ENCODE measurements around the gene KCMF1.

KCMF1 gene

DNA sequence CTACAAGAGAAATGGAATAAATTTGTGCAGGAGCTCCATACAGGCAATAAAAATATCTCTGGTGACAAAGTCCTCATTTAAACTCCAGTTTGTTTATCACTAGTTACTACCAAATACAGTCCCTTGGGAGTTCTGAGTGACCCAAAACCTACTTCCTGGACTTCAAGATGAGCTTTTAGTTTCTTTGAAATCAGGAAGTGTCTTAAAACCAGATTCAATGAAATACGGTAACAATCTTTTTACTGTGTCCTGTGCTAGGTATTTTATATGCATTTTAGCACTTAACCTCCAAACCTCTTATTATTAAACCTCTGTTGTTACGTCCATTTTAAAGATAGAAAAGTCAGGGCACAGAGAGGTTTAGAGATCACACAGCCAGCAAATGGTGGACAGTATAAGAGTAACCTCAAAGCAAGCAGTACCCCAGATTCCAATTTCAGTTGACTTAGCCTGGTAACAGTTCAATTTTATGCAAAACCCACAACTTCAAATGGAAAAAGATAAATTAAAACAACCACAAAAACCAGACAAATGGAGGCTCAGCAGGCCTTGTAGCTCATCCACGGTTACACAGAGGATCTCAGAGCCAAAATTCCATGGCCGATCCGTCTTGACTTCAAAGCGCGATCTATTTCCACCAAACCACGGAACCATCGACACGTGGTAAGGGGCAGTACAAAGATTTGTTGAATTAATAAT lies 1.3 kb upstream of the KCMF1 start:
- no peak for DNase-seq (ENCODE audit: low read depth)
- TF ChIP-seq, protein P1, sequence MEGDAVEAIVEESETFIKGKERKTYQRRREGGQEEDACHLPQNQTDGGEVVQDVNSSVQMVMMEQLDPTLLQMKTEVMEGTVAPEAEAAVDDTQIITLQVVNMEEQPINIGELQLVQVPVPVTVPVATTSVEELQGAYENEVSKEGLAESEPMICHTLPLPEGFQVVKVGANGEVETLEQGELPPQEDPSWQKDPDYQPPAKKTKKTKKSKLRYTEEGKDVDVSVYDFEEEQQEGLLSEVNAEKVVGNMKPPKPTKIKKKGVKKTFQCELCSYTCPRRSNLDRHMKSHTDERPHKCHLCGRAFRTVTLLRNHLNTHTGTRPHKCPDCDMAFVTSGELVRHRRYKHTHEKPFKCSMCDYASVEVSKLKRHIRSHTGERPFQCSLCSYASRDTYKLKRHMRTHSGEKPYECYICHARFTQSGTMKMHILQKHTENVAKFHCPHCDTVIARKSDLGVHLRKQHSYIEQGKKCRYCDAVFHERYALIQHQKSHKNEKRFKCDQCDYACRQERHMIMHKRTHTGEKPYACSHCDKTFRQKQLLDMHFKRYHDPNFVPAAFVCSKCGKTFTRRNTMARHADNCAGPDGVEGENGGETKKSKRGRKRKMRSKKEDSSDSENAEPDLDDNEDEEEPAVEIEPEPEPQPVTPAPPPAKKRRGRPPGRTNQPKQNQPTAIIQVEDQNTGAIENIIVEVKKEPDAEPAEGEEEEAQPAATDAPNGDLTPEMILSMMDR (IDR thresholded peaks at IDR 0.05; ENCODE audit: insufficient read depth, low read depth, low read length, missing control alignments) = no peak
- peak overlapping the region; percentile 84 for H3K4me3 ChIP-seq (ENCODE audit: low read length)

DNA sequence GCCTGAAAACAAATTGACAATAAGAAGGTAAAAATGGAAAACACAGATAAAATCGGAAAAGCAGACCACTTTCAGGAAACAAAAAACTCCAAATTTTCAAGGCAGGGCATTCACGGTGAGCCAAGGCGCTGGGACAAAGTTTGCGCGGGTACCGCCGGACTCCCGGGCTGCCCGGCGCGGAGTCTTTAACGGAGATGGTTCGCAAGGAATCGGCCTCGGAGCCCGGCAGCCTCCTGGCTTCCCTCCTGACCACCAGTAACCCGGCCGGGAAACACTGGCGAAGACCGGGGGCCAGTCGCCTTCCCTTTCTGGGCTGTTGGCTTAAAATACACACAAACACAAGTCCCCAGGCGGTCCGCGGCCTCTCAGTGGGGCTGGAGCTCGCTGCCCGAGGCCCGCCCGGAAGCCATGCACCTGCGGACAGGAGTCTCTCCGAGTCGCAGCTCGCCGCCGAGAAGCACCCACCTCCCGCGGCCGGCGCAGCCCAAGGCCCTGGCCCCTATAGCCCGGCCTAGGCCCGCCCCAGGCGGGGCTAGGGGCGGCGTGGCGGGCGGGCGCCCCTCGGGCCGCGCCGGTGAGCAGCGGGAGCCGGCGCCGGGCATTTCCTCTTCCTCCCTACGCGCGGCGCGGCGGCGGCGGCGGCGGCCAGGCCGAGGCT lies 622 bp upstream of the KCMF1 start:
- DNase-seq (ENCODE audit: low read depth) = peak; percentile 60
- peak overlapping the region; percentile 84 for H3K4me3 ChIP-seq (ENCODE audit: low read length)
- TF ChIP-seq, protein P1 (IDR thresholded peaks at IDR 0.05; ENCODE audit: insufficient read depth, low read depth, low read length, missing control alignments) = no peak

DNA sequence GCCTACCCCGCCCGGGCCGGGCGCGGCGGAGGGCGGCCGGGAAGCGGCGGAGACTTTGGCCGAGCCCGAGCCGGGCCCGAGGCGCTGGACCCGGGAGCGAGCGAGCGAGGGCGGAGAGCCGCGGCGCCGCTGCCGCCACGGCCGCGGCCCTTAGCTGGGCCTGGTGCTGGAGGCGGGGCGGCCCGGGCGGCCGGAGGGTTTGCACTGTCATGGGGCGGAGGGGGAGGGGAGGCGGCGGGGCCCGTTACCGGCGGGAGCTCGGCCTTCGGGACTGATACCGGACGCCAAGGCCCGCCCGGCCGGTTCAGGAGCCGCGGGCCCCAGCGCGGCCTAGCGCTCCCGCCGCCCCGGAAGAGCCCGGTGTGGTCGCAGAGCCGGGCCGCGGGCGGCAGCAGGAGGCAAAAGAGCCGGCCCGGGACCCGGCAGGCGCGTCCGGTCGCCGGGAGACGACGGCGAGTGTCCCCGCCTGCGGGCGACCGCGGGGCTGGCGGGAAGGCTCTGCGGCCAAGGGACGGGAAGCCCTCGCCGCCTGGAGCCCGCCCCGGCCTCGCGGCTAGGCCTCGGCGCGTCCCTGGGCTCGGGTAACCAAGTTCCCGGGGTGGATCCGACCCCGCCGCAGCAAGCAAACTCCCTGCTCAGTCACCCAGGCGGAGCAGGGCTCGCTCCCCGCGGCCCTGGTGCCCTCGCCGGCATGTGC lies 697 bp downstream of the KCMF1 start:
- DNase-seq (ENCODE audit: low read depth) = peak; percentile 53
- TF ChIP-seq, protein P1 (IDR thresholded peaks at IDR 0.05; ENCODE audit: insufficient read depth, low read depth, low read length, missing control alignments) = no peak
- H3K4me3 ChIP-seq (ENCODE audit: low read length) = peak overlapping the region; percentile 73

DNA sequence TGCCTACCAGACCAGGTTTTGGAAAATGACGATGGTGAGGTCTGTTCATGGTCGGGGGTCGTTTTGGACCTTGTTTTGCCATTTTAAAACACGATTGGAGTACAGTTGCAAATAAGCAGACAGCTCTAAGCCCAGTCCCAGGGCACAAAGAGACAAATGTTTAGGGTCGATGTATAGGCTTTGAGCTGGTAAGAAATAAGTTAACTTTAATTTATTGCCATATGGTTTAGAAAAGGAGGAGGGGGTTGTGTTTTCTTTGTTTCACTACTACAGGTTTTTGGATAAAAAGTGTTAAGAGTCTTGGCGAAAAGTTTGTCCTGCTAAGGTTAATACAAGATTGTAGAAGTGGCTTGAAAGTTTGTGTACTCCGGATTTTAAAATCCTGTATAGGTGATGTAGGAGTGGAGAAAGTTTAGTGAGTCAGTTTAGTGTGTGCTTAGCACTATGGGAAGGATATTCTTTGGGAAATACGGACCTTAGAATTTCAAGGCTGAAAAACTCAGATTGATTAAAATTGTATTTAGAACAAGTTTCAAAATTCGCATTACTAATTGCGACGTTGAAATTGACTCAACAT lies 1.3 kb downstream of the KCMF1 start:
- peak; percentile 37 for DNase-seq (ENCODE audit: low read depth)
- peak overlapping the region; percentile 73 for H3K4me3 ChIP-seq (ENCODE audit: low read length)
- TF ChIP-seq, protein P1 (IDR thresholded peaks at IDR 0.05; ENCODE audit: insufficient read depth, low read depth, low read length, missing control alignments) = no peak

DNA sequence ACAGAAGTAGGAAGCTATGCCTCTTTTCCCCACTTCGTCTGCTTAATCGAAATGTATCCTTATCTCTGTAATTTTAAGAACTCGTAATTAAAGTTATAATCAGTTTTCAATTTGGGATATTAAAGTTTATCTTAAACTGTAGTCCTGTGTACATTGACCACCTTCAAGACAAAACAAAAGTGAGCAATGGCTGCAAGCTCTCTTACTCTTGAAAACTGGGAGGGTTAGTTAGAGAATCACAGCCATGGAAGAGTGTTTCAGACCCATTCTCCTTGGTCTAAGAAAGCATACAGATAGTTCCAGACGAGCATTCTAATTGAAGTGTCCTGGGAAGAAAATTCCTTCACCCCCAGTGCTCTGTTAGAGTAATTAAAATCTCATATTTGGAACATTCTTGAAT lies 2.0 kb downstream of the KCMF1 start:
- no peak for DNase-seq (ENCODE audit: low read depth)
- TF ChIP-seq, protein P1 (IDR thresholded peaks at IDR 0.05; ENCODE audit: insufficient read depth, low read depth, low read length, missing control alignments) = no peak
- H3K4me3 ChIP-seq (ENCODE audit: low read length) = peak overlapping the region; percentile 73

DNA sequence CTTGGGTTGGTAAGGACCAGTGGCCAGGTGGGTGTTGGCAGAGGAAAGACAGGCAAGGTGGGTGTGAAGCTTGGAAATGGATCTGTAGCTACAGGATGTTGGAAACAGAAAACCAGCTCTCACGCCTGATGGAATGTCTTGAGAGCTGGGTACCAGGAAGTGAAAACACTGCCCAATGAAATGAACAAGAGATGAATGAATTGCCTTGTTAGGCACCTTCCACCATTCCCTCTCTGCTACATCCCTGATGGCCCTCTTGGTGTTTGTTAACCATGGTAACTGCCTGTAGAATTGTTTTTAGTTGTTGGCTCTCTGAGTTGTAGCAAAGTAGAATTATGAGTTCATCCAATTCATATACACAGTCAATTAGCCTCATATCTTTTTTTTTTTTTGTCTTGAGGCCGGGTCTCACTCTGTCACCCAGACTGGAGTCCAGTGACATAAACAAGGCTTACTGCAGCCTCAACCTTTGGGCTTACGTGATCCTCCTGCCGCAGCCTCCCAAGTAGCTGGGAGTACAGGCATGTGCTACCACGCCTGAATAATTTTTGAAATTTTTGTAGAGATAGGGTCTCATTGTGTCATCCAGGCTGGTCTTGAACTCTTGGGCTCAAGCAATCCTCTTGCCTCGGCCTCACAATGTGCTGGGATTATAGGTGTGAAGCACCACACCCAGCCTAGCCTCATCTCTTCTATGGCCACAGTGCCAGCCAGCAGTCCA lies 9.5 kb downstream of the KCMF1 start:
- no peak overlapping the region for H3K4me3 ChIP-seq (ENCODE audit: low read length)
- DNase-seq (ENCODE audit: low read depth) = no peak
- TF ChIP-seq, protein P1 (IDR thresholded peaks at IDR 0.05; ENCODE audit: insufficient read depth, low read depth, low read length, missing control alignments) = no peak
